IMR-90 (cell line): ENCODE measurements around the gene TRPM3.

ENCODE experiments used
- CTCF ChIP-seq: conservative IDR thresholded peaks from 2 replicates; pipeline ENCODE4 v1.5.1; 2012; ENCODE audit warnings: mild to moderate bottlenecking, low read depth, low read length, improper control_type of control experiment
- RFX5 ChIP-seq: IDR thresholded peaks from 2 replicates; pipeline ENCODE4 v1.8.0; 2012; ENCODE audit warnings: low read depth, mild to moderate bottlenecking, low read length, moderate library complexity
- USF2 ChIP-seq: fragments of 150-350 bp; IDR thresholded peaks from 2 replicates; pipeline ENCODE4 v1.6.1; 2017; ENCODE audit warnings: mild to moderate bottlenecking, antibody characterized with exemption, low read length, low read depth

DNA sequence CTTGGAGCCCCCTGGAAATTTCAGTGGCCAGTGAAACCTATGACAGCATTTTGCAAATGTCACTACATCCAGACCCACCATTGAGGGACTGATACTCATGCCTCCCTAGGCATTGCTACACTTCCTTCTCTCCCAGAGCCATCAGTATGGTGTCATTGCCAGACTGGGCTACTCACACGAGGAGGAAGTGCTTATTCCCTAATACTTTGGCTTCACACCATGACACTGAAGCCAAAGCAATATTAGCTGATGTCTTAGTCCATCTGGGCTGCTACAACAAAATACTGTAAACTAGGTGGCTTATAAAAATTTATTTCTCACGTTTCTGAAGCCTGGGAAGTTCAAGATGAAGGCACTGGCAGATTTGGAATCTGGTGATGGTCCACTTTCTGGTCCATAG, 22.6 kb downstream of the TRPM3 start:
- TF ChIP-seq CTCF (no peak), RFX5 (no peak), USF2 (no peak)
